Keratinocyte (primary cell): ENCODE results near the gene PIP4K2B. TPM values are rescaled to one million over a fixed set of nuclear protein-coding genes. Genes with fewer than 3 reads are reported as not detected.
A peak's percentile ranks its signal among the peaks of the same experiment; 100 is the strongest.

Experiments used
- DNase-seq: peaks from one replicate; pipeline ENCODE4 v3.0.0-alpha.2; 2011; ENCODE audit warnings: low read depth, missing footprints, low spot score
- FAIRE-seq: peaks from 2 replicates; lab custom pipeline; 2011; peaks lifted over from hg19 to GRCh38; lab: Jason Lieb, UNC
- H2AFZ ChIP-seq: 2 replicates; pipeline ENCODE4 v1.6.0; 2012; ENCODE audit warnings: low read length, control low read depth, inconsistent platforms; ENCODE audit not compliant: control insufficient read depth
- H3K27ac ChIP-seq: 2 replicates; pipeline ENCODE4 v1.5.1; 2011; ENCODE audit warnings: low read length; ENCODE audit not compliant: control insufficient read depth, insufficient read depth
- H3K27me3 ChIP-seq: 3 replicates; pipeline ENCODE4 v1.6.0; 2011; ENCODE audit warnings: low read length; ENCODE audit not compliant: control insufficient read depth, insufficient read depth; ENCODE audit errors: extremely low read depth
- H3K36me3 ChIP-seq, 2 experiments: 2 replicates in 1 of 2; 3 replicates in 1 of 2; pipeline ENCODE4 v1.5.1; 2011; ENCODE audit warnings: low read length in 2 of 2, mild to moderate bottlenecking in 1 of 2; ENCODE audit not compliant: control insufficient read depth in 2 of 2, insufficient read depth in 2 of 2; ENCODE audit errors: extremely low read depth in 1 of 2
- H3K4me1 ChIP-seq: 3 replicates; pipeline ENCODE4 v1.5.1; 2011; ENCODE audit warnings: low read length; ENCODE audit not compliant: control insufficient read depth, insufficient read depth; ENCODE audit errors: extremely low read depth
- H3K4me2 ChIP-seq: 3 replicates; pipeline ENCODE4 v1.6.0; 2011; ENCODE audit warnings: low read depth, low read length; ENCODE audit not compliant: control insufficient read depth, insufficient read depth; ENCODE audit errors: extremely low read depth
- H3K4me3 ChIP-seq, 3 experiments: fragments of 200-600 bp in 1 of 3; sonication (generic) in 1 of 3; 2 replicates in 2 of 3; 3 replicates in 1 of 3; pipeline ENCODE4 v1.5.1; 2011 to 2016; ENCODE audit warnings: low read length in 3 of 3, mild to moderate bottlenecking in 3 of 3, control low read depth in 2 of 3, inconsistent platforms in 1 of 3, low read depth in 1 of 3, mixed read lengths in 1 of 3, mixed run types in 1 of 3, moderate library complexity in 1 of 3; ENCODE audit not compliant: control insufficient read depth in 2 of 3, insufficient read depth in 2 of 3; ENCODE audit errors: extremely low read depth in 1 of 3
- H3K79me2 ChIP-seq: 2 replicates; pipeline ENCODE4 v1.6.0; 2012; ENCODE audit warnings: low read length; ENCODE audit not compliant: control insufficient read depth, insufficient read depth
- H3K9ac ChIP-seq: 3 replicates; pipeline ENCODE4 v1.6.0; 2011; ENCODE audit warnings: low read length; ENCODE audit not compliant: control insufficient read depth, insufficient read depth; ENCODE audit errors: extremely low read depth
- H3K9me1 ChIP-seq: 3 replicates; pipeline ENCODE4 v1.6.0; 2011; ENCODE audit warnings: low read length; ENCODE audit not compliant: control insufficient read depth, insufficient read depth; ENCODE audit errors: extremely low read depth
- H3K9me3 ChIP-seq: 2 replicates; pipeline ENCODE4 v1.5.1; 2012; ENCODE audit warnings: low read depth, low read length; ENCODE audit not compliant: control insufficient read depth
- H4K20me1 ChIP-seq: 3 replicates; pipeline ENCODE4 v1.6.0; 2011; ENCODE audit warnings: low read length; ENCODE audit not compliant: control insufficient read depth, insufficient read depth; ENCODE audit errors: extremely low read depth
- CTCF ChIP-seq, 3 experiments: IDR thresholded peaks in 1 of 3; conservative IDR thresholded peaks in 1 of 3; optimal IDR thresholded peaks in 1 of 3; 2 replicates in 2 of 3; 3 replicates in 1 of 3; pipeline versions ENCODE3 to v1.5.1; 2011; ENCODE audit warnings: low read length in 3 of 3, mild to moderate bottlenecking in 3 of 3, moderate library complexity in 2 of 3, control low read depth in 1 of 3, inconsistent platforms in 1 of 3; ENCODE audit not compliant: insufficient read depth in 2 of 3; ENCODE audit errors: extremely low read depth in 1 of 3
- EZH2 ChIP-seq: IDR thresholded peaks from one replicate; pipeline ENCODE4 v1.6.1; 2012; ENCODE audit warnings: inconsistent platforms, mild to moderate bottlenecking, low read length, moderate library complexity
- dilution Hi-C: fragments of 300-500 bp; cut with MboI; formaldehyde crosslinking; loops from one replicate; pipeline ENCODE4 v1.7.0; 2020; ENCODE audit warnings: low sequenced_read_pairs; ENCODE audit not compliant: extremely low pct_ligation_motif_present
- polyA plus RNA-seq, 5 experiments: library from polyadenylated mRNA; depleted of rRNA in 3 of 5; stranded (reverse) in 3 of 5; stranded (forward) in 1 of 5; unstranded in 1 of 5; fragments of >200 nt; gene quantifications; 1 replicate in 1 of 5; 2 replicates in 3 of 5; 3 replicates in 1 of 5; pipeline versions ENCODE4 v1.2.1 to v1.2.3, GENCODE V29; 2011 to 2012; ENCODE audit warnings: missing spikeins in 2 of 5, low read depth in 1 of 5, low replicate concordance in 1 of 5

The PIP4K2B gene
- polyA plus RNA-seq, 1 donor (not counting 4 experiments of a cell fraction or from before 2014, with no cell fraction given): 26.4 TPM

GRCh38 chr17:38742411-38743308 is 56.7 kb downstream of the PIP4K2B start:
- Histone ChIP-seq H3K9ac (peak overlapping the region; percentile 61), H3K4me2 (peak overlapping the region; percentile 14), H3K4me3 (no peak overlapping the region), H3K9me1 (peaks cover 7% of the 10 kb centered on the region), H3K9me3 (no peaks in the 10 kb centered on the region), H3K27ac (peak overlapping the region; percentile 59), H2AFZ (no peak overlapping the region), H3K36me3 (peaks cover 4 to 15% of the 10 kb centered on the region in 2 experiments), H4K20me1 (peaks cover 6% of the 10 kb centered on the region), H3K79me2 (peaks cover 60% of the 10 kb centered on the region), H3K4me1 (peaks cover 21% of the 10 kb centered on the region), H3K27me3 (no peaks in the 10 kb centered on the region)
- TF ChIP-seq EZH2 (no peak), CTCF (optimal IDR thresholded peaks at IDR 0.05 in 1 of 3, IDR thresholded peaks at IDR 0.05 in 1 of 3, conservative IDR thresholded peaks at IDR 0.05 in 1 of 3; ENCODE audit: extremely low read depth in 1 of 3, insufficient read depth in 2 of 3, low read length in 3 of 3) (no peak)
- FAIRE-seq (no peak), DNase-seq (no peak)
- dilution Hi-C loops: no loop called here

- H3K4me1 ChIP-seq: peaks cover 20% of the 10 kb centered on the region
- H3K27me3 ChIP-seq: no peaks in the 10 kb centered on the region
- H3K9me1 ChIP-seq: peaks cover 7% of the 10 kb centered on the region
- TF ChIP-seq EZH2: no peak
- no peak for TF ChIP-seq CTCF (optimal IDR thresholded peaks at IDR 0.05 in 1 of 3, IDR thresholded peaks at IDR 0.05 in 1 of 3, conservative IDR thresholded peaks at IDR 0.05 in 1 of 3; ENCODE audit: extremely low read depth in 1 of 3, insufficient read depth in 2 of 3, low read length in 3 of 3)
- peak overlapping the region; percentile 59 for H3K27ac ChIP-seq
- H3K4me2 ChIP-seq: peak overlapping the region; percentile 14
- H3K4me3 ChIP-seq: no peak overlapping the region
- no peak for DNase-seq
- H4K20me1 ChIP-seq: peaks cover 6% of the 10 kb centered on the region
- H3K9ac ChIP-seq: peak overlapping the region; percentile 61
- peaks cover 57% of the 10 kb centered on the region for H3K79me2 ChIP-seq
- FAIRE-seq: no peak
- dilution Hi-C loops: no loop called here
- H3K36me3 ChIP-seq: peaks cover 6 to 15% of the 10 kb centered on the region in 2 experiments
- no peaks in the 10 kb centered on the region for H3K9me3 ChIP-seq
- no peak overlapping the region for H2AFZ ChIP-seq
Observed at GRCh38 chr17:38741921-38742410, 57.4 kb downstream of the PIP4K2B start.
